Measurements from ENCODE around the gene POMT1. TPM values are rescaled to one million over a fixed set of nuclear protein-coding genes. Genes with fewer than 3 reads are reported as not detected.

Gene POMT1
- total and polyA plus RNA-seq, 2 experiments from 2014 or later: 20.2 to 32.4 TPM

DNA sequence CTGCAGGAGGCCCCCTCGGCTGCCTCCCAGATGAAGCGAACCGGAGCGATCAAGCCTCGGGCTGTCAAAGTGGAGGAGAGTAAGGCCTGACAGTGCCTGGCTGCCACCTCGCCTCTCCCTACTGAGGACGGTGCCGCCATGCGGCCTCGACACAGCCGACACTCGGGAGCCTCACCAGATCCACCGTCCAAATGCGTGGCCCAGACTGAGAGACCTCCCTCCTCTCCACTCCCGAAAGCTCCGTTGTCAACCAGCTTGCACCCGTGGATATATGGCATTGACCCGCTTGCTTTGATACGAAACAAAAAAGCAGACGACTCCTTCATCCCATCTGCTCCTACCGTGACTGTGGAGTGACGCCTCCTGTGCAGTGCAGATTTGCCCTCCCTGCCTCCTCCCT is 6.9 kb upstream of the POMT1 start (continued):
- TF ChIP-seq, protein P1, sequence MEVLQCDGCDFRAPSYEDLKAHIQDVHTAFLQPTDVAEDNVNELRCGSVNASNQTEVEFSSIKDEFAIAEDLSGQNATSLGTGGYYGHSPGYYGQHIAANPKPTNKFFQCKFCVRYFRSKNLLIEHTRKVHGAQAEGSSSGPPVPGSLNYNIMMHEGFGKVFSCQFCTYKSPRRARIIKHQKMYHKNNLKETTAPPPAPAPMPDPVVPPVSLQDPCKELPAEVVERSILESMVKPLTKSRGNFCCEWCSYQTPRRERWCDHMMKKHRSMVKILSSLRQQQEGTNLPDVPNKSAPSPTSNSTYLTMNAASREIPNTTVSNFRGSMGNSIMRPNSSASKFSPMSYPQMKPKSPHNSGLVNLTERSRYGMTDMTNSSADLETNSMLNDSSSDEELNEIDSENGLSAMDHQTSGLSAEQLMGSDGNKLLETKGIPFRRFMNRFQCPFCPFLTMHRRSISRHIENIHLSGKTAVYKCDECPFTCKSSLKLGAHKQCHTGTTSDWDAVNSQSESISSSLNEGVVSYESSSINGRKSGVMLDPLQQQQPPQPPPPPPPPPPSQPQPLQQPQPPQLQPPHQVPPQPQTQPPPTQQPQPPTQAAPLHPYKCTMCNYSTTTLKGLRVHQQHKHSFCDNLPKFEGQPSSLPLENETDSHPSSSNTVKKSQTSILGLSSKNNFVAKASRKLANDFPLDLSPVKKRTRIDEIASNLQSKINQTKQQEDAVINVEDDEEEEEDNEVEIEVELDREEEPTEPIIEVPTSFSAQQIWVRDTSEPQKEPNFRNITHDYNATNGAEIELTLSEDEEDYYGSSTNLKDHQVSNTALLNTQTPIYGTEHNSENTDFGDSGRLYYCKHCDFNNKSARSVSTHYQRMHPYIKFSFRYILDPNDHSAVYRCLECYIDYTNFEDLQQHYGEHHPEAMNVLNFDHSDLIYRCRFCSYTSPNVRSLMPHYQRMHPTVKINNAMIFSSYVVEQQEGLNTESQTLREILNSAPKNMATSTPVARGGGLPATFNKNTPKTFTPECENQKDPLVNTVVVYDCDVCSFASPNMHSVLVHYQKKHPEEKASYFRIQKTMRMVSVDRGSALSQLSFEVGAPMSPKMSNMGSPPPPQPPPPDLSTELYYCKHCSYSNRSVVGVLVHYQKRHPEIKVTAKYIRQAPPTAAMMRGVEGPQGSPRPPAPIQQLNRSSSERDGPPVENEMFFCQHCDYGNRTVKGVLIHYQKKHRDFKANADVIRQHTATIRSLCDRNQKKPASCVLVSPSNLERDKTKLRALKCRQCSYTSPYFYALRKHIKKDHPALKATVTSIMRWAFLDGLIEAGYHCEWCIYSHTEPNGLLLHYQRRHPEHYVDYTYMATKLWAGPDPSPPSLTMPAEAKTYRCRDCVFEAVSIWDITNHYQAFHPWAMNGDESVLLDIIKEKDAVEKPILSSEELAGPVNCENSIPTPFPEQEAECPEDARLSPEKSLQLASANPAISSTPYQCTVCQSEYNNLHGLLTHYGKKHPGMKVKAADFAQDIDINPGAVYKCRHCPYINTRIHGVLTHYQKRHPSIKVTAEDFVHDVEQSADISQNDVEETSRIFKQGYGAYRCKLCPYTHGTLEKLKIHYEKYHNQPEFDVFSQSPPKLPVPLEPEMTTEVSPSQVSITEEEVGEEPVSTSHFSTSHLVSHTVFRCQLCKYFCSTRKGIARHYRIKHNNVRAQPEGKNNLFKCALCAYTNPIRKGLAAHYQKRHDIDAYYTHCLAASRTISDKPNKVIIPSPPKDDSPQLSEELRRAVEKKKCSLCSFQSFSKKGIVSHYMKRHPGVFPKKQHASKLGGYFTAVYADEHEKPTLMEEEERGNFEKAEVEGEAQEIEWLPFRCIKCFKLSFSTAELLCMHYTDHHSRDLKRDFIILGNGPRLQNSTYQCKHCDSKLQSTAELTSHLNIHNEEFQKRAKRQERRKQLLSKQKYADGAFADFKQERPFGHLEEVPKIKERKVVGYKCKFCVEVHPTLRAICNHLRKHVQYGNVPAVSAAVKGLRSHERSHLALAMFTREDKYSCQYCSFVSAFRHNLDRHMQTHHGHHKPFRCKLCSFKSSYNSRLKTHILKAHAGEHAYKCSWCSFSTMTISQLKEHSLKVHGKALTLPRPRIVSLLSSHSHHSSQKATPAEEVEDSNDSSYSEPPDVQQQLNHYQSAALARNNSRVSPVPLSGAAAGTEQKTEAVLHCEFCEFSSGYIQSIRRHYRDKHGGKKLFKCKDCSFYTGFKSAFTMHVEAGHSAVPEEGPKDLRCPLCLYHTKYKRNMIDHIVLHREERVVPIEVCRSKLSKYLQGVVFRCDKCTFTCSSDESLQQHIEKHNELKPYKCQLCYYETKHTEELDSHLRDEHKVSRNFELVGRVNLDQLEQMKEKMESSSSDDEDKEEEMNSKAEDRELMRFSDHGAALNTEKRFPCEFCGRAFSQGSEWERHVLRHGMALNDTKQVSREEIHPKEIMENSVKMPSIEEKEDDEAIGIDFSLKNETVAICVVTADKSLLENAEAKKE (CRISPR knock-in tag; IDR thresholded peaks at IDR 0.05): no peak
- no peak for TF ChIP-seq STAT1 (IDR thresholded peaks at IDR 0.05; ENCODE audit: unreplicated experiment)
- TF ChIP-seq, protein P2, sequence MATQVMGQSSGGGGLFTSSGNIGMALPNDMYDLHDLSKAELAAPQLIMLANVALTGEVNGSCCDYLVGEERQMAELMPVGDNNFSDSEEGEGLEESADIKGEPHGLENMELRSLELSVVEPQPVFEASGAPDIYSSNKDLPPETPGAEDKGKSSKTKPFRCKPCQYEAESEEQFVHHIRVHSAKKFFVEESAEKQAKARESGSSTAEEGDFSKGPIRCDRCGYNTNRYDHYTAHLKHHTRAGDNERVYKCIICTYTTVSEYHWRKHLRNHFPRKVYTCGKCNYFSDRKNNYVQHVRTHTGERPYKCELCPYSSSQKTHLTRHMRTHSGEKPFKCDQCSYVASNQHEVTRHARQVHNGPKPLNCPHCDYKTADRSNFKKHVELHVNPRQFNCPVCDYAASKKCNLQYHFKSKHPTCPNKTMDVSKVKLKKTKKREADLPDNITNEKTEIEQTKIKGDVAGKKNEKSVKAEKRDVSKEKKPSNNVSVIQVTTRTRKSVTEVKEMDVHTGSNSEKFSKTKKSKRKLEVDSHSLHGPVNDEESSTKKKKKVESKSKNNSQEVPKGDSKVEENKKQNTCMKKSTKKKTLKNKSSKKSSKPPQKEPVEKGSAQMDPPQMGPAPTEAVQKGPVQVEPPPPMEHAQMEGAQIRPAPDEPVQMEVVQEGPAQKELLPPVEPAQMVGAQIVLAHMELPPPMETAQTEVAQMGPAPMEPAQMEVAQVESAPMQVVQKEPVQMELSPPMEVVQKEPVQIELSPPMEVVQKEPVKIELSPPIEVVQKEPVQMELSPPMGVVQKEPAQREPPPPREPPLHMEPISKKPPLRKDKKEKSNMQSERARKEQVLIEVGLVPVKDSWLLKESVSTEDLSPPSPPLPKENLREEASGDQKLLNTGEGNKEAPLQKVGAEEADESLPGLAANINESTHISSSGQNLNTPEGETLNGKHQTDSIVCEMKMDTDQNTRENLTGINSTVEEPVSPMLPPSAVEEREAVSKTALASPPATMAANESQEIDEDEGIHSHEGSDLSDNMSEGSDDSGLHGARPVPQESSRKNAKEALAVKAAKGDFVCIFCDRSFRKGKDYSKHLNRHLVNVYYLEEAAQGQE (IDR thresholded peaks at IDR 0.05; ENCODE audit: unreplicated experiment): no peak
- no peak for TF ChIP-seq JUNB (IDR thresholded peaks at IDR 0.05; ENCODE audit: unreplicated experiment)
- no peak for TF ChIP-seq EZH2phosphoT487 (IDR thresholded peaks at IDR 0.05; ENCODE audit: unreplicated experiment)

DNA sequence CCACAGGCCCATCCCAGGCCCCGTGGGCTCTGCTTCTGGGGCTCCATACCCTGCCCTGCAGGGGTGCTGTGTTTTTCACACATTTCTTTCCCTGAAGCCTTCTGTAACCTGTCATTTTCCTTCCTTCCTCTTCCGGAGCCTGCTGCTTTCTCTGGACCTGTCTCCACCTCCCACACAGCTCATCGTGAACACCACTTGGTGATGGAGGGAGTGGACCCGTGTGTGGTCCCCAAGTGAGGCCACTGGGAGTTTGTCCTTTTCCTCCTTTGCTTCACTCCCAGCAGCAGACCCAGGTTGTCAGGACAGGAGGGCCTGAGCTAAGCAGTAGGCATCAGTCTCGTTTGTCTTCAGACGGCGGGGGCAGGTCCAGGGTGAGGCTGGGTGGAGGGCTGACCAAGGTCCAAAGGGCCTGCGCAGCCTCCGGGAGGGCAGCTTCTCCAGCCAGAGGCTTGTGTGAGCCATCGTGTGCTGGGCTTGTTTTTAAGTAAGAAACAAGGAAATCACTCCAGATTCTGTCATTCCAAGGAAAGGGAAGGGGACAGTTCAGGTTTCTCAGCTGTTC is 5.8 kb upstream of the POMT1 start:
- Mint-ChIP-seq H3K4me3 (no peak overlapping the region), H3K27ac (no peak overlapping the region), H3K27me3 (ENCODE audit: insufficient read depth, low read depth, poor library complexity) (peaks cover 36% of the 10 kb centered on the region), H3K4me1 (peaks cover 11% of the 10 kb centered on the region; the same call in 2 of the 3 replicates), H3K9me3 (no peaks in the 10 kb centered on the region; the same call in 2 of the 3 replicates), H3K36me3 (ENCODE audit: low read depth) (peaks cover 91% of the 10 kb centered on the region)
- H2AFZ ChIP-seq: no peak overlapping the region
- peaks cover 38% of the 10 kb centered on the region for H4K20me1 ChIP-seq (replicated peaks; ENCODE audit: insufficient read depth)
- peaks cover 5% of the 10 kb centered on the region for H3K79me2 ChIP-seq (replicated peaks; ENCODE audit: insufficient read depth)
- ATAC-seq (no peak), DNase-seq (ENCODE audit: low spot score) (no peak)
- H3K27ac ChIP-seq (ENCODE audit: low read depth): no peak overlapping the region
- peaks cover 62% of the 10 kb centered on the region for H3K36me3 ChIP-seq (ENCODE audit: insufficient read depth)
- H3K27me3 ChIP-seq (ENCODE audit: insufficient read depth): no peaks in the 10 kb centered on the region
- no peak for TF ChIP-seq STAT1 (IDR thresholded peaks at IDR 0.05; ENCODE audit: unreplicated experiment)
- TF ChIP-seq, protein P3, sequence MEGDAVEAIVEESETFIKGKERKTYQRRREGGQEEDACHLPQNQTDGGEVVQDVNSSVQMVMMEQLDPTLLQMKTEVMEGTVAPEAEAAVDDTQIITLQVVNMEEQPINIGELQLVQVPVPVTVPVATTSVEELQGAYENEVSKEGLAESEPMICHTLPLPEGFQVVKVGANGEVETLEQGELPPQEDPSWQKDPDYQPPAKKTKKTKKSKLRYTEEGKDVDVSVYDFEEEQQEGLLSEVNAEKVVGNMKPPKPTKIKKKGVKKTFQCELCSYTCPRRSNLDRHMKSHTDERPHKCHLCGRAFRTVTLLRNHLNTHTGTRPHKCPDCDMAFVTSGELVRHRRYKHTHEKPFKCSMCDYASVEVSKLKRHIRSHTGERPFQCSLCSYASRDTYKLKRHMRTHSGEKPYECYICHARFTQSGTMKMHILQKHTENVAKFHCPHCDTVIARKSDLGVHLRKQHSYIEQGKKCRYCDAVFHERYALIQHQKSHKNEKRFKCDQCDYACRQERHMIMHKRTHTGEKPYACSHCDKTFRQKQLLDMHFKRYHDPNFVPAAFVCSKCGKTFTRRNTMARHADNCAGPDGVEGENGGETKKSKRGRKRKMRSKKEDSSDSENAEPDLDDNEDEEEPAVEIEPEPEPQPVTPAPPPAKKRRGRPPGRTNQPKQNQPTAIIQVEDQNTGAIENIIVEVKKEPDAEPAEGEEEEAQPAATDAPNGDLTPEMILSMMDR (conservative IDR thresholded peaks at IDR 0.05; ENCODE audit: low read depth in 2 of 2): no peak
- TF ChIP-seq, protein P4, sequence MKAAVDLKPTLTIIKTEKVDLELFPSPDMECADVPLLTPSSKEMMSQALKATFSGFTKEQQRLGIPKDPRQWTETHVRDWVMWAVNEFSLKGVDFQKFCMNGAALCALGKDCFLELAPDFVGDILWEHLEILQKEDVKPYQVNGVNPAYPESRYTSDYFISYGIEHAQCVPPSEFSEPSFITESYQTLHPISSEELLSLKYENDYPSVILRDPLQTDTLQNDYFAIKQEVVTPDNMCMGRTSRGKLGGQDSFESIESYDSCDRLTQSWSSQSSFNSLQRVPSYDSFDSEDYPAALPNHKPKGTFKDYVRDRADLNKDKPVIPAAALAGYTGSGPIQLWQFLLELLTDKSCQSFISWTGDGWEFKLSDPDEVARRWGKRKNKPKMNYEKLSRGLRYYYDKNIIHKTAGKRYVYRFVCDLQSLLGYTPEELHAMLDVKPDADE (IDR thresholded peaks at IDR 0.05): no peak
- no peak for TF ChIP-seq POLR2AphosphoS5 (IDR thresholded peaks at IDR 0.05; ENCODE audit: low read depth)
- no peak for TF ChIP-seq NANOG (IDR thresholded peaks at IDR 0.05; ENCODE audit: borderline replicate concordance)
- H3K9me2 ChIP-seq (ENCODE audit: insufficient read depth): no peaks in the 10 kb centered on the region
- no peak overlapping the region for H3K4me2 ChIP-seq
- H3F3A ChIP-seq (replicated peaks; ENCODE audit: low read depth): peaks cover 63% of the 10 kb centered on the region
- no peak overlapping the region for H3K4me3 ChIP-seq
- H3K4me1 ChIP-seq (ENCODE audit: insufficient read depth): no peaks in the 10 kb centered on the region

Data from GM23338 (cell line).